ENCODE results near the gene RNPC3. TPM values are rescaled to one million over a fixed set of nuclear protein-coding genes. Genes with fewer than 3 reads are reported as not detected.
"Not testable (repeated sequence)": the region's sequence is repeated elsewhere in the genome, so short reads cannot be mapped to it uniquely, and the experiment has no call there.

Gene RNPC3
- total RNA-seq, 1 experiment from 2014 or later = 2.8 TPM

DNA sequence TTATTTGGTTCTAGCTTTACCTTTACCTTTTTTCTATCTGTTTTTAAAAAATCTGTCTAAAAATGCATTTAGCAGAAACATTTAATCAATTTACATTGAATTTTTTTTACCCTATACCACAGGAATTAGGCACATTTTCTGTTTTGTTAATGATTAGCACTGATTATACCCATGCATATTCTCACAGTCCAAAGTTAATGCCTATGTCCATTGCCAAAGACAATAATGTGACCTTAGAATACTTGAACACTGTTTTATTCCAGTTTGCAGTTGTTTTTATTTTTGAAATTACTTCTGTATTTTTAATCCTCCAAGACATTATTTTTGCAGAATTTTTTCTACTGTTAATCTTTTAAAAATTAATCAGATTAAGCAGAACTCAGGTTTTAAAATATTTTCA is 34.9 kb downstream of the RNPC3 start:
- no peak for DNase-seq (ENCODE audit: low spot score)

DNA sequence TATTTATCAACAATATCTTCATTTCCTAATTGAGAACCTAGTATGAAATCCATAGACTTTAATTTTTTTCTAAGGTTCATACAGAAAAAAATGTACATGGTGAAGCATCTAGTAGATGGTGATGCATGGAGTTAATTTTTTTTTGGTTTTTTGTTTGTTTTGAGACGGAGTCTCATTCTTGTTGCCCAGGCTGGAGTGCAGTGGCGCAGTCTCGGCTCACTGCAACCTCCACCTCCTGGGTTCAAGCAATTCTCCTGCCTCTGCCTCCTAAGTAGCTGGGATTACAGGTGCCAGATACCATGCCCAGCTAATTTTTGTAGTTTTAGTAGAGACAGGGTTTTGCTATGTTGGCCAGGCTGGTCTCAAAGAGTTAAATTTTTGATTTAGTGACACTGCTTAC is 35.6 kb downstream of the RNPC3 start:
- DNase-seq (ENCODE audit: low spot score) = not testable (repeated sequence)

DNA sequence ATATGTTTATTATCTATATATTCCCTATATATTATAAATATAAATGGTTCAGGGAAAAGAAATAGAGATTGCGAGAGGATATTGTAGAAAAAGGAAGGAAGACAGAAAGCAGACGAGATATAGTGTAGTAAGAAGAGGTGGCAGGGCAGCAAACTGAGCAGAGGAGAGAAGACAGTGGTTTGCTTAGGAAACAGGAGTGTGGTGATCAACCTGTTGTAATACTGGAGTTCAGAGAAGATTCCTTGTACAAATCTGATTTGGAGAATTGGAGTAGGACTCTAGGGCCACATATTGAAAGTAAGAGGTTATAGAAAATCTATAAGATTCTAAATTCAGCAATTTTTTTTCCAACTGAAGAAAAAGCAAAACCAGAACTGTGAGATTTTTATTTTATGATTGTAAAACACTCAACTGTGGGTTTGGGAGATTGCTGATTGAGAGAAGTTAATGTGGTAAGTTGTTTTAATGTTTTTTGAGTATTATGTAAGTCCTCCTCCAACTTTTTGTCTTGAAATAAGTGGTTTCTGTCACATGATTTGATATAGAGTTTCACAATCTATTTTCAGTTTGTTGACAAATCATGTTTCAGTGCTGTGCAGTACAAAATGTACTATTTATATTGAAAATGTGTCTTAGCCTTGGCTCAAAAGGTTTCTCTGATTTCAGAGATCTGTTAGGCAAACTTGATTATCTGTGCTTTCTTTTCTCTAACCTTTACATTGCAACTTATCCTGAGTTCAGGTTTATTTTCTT is 36.3 kb downstream of the RNPC3 start:
- DNase-seq (ENCODE audit: low spot score) = no peak

DNA sequence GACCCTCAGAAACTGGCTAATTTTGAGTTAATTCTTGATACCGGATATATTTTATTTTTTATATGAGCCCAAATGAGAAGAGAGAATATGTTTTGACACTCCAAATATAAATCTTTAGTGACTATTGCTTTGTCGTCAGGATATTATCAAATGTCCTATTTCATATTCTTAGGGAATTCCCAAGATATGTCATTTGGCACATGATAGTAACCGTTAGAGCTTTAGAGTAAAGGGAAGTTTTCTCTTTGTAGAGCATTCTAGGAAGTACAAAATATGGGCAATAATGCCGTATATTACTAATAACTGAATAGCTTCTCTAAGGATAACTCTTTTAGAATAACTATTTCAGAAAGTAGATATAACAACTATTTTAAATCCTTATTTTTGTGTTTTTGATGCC is 37.6 kb downstream of the RNPC3 start:
- DNase-seq (ENCODE audit: low spot score) = no peak

DNA sequence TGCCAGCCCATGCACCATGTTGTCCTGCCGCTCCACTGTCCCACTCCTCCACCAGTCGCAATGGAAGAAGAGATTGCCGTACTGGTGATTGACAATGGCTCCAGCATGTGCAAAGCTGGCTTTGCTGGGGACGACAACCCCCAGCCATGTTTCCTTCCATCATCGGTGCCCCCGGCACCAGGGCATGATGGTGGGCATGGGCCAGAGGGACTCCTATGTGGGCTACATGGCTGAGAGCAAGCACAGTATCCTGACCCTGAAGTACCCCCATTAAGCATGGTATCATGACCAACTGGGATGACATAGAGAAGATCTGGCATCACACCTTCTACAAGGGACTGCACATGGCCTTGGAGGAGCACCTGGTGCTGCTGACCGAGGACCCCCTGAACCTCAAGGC is 44.0 kb downstream of the RNPC3 start:
- DNase-seq (ENCODE audit: low spot score) = no peak

DNA sequence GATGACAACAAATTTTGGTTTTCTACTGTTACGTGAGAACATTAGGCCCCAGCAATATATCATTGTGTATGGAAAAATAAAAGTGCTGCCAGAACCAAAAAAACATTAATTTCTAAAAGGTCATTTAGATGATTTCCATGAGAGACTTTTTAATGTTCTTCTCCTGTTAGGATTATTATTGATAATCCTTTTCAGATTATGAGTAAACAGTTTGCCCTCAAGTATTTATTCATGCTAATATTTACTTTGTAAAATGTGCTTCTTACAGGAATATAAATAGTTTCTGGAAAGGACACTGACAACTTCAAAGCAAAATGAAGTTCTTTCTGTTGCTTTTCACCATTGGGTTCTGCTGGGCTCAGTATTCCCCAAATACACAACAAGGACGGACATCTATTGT is 45.8 kb downstream of the RNPC3 start, which contains the start of gene AMY2B:
Gene AMY2B (plus strand): TSS at position 301 of the 400 bp plus-strand sequence. CDS start 14 bp downstream, at position 315.
- not testable (repeated sequence) for DNase-seq (ENCODE audit: low spot score)

DNA sequence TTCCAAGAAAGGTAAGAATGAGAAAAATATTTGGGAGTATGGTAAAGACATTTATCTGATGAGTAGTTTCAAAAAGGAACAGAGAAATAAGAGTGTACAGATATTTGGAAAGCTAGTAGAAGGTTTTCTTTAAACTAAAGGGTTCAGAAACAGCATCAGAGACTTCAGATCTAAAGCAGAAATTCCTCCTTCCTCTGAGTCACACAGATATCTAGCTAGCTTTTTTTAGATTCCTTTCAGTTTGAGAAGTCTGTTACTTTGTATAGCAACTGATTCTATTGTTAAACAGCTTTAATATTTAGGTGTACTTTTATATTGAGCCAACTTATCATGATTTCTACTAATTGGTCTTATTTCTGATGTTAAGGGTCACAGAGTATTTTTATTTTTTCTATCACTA is 50.6 kb downstream of the RNPC3 start:
- no peak for DNase-seq (ENCODE audit: low spot score)

DNA sequence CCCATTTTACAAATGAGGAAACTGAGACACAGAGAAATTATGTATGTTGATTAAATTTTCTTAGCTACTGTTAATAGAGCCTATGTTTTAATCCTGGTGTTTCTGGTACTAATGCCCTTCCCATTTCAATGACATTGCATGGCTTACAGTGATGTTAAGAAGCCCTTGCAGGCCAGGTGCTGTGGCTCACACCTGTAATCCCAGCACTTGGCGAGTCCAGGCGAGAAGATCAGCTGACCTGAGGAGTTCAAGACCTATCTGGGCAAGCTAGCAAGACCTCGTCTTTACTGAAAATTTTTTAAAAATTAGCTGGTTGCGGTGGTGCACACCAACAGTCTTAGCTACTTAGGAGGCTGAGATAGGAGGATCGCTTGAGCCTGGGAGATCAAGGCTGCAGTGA is 51.3 kb downstream of the RNPC3 start:
- DNase-seq (ENCODE audit: low spot score) = not testable (repeated sequence)

DNA sequence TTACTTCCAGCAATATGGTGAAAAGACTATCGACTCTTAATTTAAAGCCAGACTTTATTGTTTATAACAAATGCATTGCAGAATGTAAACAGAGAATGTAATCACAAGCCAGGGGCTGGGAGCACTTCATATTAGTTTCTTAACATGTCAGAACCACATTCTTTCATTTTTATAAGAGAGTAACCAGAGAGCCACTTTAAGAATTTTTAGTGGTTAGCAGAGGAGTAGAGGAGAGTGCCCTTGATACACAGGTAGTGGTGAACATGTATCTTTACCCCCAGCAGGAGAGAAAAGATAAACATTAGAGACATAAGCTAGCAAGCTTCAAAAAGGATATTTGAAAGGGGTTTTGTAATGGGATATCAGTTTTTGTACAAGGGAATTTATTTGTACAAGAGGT is 57.0 kb downstream of the RNPC3 start:
- no peak for DNase-seq (ENCODE audit: low spot score)

DNA sequence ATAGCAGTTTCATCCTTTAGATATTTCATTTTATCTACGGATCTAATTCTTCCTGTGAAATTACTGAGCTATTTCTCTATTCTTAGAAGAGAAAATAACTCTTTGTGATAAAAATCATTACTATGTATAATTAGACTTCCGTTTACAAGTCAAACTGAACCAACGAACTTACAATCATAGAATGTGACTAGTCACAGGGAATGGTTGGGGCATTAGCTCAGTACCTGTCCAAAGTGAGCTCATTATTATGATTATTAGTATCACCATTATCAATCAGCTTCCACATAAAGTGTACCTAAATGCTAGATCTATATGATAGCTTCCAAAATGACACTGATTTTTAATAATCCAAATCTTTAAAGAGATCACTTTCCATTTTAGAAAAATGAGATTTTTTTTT is 58.4 kb downstream of the RNPC3 start:
- DNase-seq (ENCODE audit: low spot score) = no peak

DNA sequence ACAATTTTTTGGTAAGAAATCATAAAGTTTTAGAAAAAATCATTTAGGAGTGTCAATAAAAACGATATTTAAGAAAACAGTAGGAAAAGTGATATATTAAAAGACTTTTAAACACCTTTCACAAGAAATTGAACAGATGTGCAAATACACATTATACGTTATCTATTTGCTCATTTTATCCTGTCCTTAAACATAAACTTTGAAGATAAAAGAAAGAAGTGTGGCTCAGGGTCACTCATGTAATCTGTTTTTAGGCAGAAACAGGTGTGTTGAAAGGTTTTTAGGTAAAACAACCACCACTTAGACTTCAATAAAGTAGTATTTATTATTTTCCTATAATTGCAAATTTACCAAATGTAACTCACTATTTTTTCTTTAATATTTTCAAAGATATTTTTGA is 59.0 kb downstream of the RNPC3 start:
- no peak for DNase-seq (ENCODE audit: low spot score)

DNA sequence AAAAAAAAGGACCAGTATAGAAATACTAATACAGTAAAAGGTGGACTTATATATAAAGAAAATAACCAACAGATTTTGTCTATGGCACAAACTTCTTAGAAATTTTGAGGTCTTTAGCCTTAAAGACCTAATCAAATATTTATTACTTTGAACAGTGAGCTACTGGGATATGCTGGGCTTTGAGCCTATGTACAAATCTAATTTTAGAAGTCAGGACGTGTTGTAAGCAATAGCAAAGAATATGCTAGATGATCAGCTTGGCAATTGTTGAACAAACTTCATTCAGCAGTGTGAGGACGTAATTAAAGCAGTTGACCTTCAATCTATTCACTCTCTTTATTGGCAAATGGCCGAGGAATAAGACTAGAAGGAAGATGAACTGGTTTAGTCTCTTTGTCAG is 77.2 kb downstream of the RNPC3 start:
- not testable (repeated sequence) for DNase-seq (ENCODE audit: low spot score)

Other genes with a start within 250 kb of the RNPC3 start
- 0.47 and 1.2 TPM in 2 replicates for gene AMY2B, start 45.9 kb downstream of the RNPC3 start, total RNA-seq (2014; rRNA removed; shearing (Covaris generic))
- gene AMY2A, start 91.7 kb downstream of the RNPC3 start, total RNA-seq (2014; rRNA removed; shearing (Covaris generic)) = not detected in 2 replicates
- not detected in 2 replicates for gene AMY1A, start 130.1 kb downstream of the RNPC3 start, total RNA-seq (2014; rRNA removed; shearing (Covaris generic))
- not detected in 2 replicates for gene AMY1B, start 170.5 kb downstream of the RNPC3 start, total RNA-seq (2014; rRNA removed; shearing (Covaris generic))
- not detected in 2 replicates for gene AMY1C, start 224.2 kb downstream of the RNPC3 start, total RNA-seq (2014; rRNA removed; shearing (Covaris generic))